ENCODE measurements around the gene NTN4. TPM values are rescaled to one million over a fixed set of nuclear protein-coding genes. Genes with fewer than 3 reads are reported as not detected.

NTN4 gene
- total and polyA plus RNA-seq, 10 of the 15 experiments (the other 5 are each of a cell fraction or from before 2014, with no cell fraction given) = 0.15 TPM; not detected in 9

DNA sequence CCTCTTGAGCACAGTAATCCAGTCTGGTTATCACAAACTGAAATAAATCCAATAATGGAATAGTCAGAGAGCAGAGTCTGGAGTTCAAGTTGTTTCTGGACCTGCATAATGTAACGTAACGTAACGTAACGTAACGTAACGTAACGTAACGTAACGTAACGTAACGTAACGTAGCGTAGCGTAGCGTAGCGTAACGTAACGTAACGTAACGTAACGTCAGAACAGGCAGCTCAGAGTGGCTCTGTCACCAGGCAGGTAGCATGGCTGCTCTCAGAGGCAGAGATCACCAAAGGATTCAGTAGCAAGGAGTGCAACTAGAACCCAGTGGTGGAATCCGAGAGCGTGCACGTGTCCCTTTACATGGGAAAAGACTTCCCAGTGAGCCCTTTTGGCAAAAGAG is 153.6 kb downstream of the NTN4 start:
- Histone ChIP-seq H3K9ac (ENCODE audit: control insufficient read depth, insufficient read depth, low read length) (no peak overlapping the region), H3K36me3 (ENCODE audit: control insufficient read depth in 2 of 2, insufficient read depth in 2 of 2, low read length in 1 of 2) (no peaks in the 10 kb centered on the region), H2AFZ (ENCODE audit: control insufficient read depth, low read depth, low read length) (no peak overlapping the region), H3K4me2 (ENCODE audit: control insufficient read depth, insufficient read depth) (no peak overlapping the region), H3K79me2 (ENCODE audit: control insufficient read depth, insufficient read depth, low read length) (no peaks in the 10 kb centered on the region), H4K20me1 (ENCODE audit: control insufficient read depth, insufficient read depth) (no peaks in the 10 kb centered on the region), H3K4me3 (no peak overlapping the region), H3K9me3 (replicated peaks; ENCODE audit: control insufficient read depth, insufficient read depth, low read length) (no peaks in the 10 kb centered on the region), H3K4me1 (ENCODE audit: control insufficient read depth, insufficient read depth, low read length) (no peaks in the 10 kb centered on the region), H3K27me3 (replicated peaks in 1 of 2; ENCODE audit: control insufficient read depth in 2 of 2, insufficient read depth in 2 of 2, low read length in 1 of 2) (peaks cover 0 to 3% of the 10 kb centered on the region in 2 experiments; a peak in 3 of 4 replicates), H3K27ac (ENCODE audit: control insufficient read depth, insufficient read depth) (no peak overlapping the region)
- CTCF ChIA-PET = interaction anchor here (1.2 kb wide), 1 partner anchor 175 kb away, joined by 3 read pairs; no protein-coding TSS in a partner anchor
- RAD21 ChIA-PET (ENCODE audit: unreplicated experiment) = no interaction called here
- SMC1A ChIA-PET (ENCODE audit: uncharacterized antibody, unreplicated experiment) = no interaction called here
- FAIRE-seq = no peak
- no peak for DNase-seq (ENCODE audit: low read depth, low spot score)
- WGBS (ENCODE audit: insufficient coverage, insufficient replicate concordance, low lambda C conversion rate, missing lambda C conversion rate) = 68% methylated on average over 11 of the region's 24 CpGs
- intact Hi-C loops (cut with micrococcal nuclease; ENCODE audit: unreplicated experiment) (no loop called here), in situ Hi-C loops (cut with MboI) (no loop called here)
- no TSS peak for BruUV-seq (replicated peaks)
- TF ChIP-seq, protein P1, sequence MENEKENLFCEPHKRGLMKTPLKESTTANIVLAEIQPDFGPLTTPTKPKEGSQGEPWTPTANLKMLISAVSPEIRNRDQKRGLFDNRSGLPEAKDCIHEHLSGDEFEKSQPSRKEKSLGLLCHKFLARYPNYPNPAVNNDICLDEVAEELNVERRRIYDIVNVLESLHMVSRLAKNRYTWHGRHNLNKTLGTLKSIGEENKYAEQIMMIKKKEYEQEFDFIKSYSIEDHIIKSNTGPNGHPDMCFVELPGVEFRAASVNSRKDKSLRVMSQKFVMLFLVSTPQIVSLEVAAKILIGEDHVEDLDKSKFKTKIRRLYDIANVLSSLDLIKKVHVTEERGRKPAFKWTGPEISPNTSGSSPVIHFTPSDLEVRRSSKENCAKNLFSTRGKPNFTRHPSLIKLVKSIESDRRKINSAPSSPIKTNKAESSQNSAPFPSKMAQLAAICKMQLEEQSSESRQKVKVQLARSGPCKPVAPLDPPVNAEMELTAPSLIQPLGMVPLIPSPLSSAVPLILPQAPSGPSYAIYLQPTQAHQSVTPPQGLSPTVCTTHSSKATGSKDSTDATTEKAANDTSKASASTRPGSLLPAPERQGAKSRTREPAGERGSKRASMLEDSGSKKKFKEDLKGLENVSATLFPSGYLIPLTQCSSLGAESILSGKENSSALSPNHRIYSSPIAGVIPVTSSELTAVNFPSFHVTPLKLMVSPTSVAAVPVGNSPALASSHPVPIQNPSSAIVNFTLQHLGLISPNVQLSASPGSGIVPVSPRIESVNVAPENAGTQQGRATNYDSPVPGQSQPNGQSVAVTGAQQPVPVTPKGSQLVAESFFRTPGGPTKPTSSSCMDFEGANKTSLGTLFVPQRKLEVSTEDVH (IDR thresholded peaks at IDR 0.05; ENCODE audit: low read depth, partially characterized antibody) = no peak
- TF ChIP-seq, protein P2, sequence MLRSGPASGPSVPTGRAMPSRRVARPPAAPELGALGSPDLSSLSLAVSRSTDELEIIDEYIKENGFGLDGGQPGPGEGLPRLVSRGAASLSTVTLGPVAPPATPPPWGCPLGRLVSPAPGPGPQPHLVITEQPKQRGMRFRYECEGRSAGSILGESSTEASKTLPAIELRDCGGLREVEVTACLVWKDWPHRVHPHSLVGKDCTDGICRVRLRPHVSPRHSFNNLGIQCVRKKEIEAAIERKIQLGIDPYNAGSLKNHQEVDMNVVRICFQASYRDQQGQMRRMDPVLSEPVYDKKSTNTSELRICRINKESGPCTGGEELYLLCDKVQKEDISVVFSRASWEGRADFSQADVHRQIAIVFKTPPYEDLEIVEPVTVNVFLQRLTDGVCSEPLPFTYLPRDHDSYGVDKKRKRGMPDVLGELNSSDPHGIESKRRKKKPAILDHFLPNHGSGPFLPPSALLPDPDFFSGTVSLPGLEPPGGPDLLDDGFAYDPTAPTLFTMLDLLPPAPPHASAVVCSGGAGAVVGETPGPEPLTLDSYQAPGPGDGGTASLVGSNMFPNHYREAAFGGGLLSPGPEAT (IDR thresholded peaks at IDR 0.05; ENCODE audit: low read depth) = no peak
- TF ChIP-seq CHD4 (IDR thresholded peaks at IDR 0.05) (no peak), ZZZ3 (IDR thresholded peaks at IDR 0.05; ENCODE audit: control insufficient read depth, insufficient read length, low read depth) (no peak), NFYA (IDR thresholded peaks at IDR 0.05; ENCODE audit: borderline replicate concordance, low read depth, low read length) (no peak), SKIL (IDR thresholded peaks at IDR 0.05; ENCODE audit: low read depth, poor library complexity, severe bottlenecking) (no peak)
- POLR2A ChIA-PET = no interaction called here
- ATAC-seq = no peak
